ENCODE data around the gene ZNF823.
"Not testable (repeated sequence)": the region's sequence is repeated elsewhere in the genome, so short reads cannot be mapped to it uniquely, and the experiment has no call there.

The ZNF823 gene

DNA sequence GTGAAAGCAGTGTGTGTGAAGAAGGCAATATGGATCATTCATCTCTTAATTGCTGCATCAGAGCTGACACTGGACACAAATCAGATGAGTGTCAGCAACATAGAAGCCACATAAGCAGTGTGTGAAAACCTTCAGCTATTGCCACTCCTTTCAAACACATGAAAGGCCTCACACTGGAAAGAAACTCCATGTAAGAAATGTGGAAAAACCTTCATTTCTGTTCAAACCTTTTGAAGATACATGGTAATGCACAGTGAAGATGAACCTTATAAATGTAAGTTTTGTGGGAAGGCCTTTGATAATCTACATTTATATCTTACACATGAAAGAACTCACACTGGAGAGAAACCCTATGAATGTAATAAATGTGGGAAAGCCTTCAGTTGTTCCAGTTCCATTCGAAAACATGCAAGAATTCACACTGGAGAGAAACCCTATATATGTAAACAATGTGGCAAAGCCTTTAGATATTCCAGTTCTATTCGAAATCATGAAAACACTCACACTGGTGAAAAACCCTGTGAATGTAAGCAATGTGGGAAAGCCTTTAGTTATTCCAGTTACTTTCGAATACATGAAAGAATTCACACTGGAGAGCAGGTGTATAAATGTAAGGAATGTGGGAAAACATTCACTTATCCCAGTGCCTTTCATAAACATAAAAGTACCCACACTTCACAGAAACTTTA lies 53.6 kb downstream of the ZNF823 start:
- in situ Hi-C loops (cut with MboI; ENCODE audit: low sequenced_read_pairs, unreplicated experiment) = no loop called here
- no peak for DNase-seq (ENCODE audit: low spot score)
- TF ChIP-seq, protein P1, sequence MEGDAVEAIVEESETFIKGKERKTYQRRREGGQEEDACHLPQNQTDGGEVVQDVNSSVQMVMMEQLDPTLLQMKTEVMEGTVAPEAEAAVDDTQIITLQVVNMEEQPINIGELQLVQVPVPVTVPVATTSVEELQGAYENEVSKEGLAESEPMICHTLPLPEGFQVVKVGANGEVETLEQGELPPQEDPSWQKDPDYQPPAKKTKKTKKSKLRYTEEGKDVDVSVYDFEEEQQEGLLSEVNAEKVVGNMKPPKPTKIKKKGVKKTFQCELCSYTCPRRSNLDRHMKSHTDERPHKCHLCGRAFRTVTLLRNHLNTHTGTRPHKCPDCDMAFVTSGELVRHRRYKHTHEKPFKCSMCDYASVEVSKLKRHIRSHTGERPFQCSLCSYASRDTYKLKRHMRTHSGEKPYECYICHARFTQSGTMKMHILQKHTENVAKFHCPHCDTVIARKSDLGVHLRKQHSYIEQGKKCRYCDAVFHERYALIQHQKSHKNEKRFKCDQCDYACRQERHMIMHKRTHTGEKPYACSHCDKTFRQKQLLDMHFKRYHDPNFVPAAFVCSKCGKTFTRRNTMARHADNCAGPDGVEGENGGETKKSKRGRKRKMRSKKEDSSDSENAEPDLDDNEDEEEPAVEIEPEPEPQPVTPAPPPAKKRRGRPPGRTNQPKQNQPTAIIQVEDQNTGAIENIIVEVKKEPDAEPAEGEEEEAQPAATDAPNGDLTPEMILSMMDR (IDR thresholded peaks at IDR 0.05; ENCODE audit: borderline replicate concordance, control extremely low read depth, extremely low read depth, insufficient read depth, missing control alignments) = no peak

DNA sequence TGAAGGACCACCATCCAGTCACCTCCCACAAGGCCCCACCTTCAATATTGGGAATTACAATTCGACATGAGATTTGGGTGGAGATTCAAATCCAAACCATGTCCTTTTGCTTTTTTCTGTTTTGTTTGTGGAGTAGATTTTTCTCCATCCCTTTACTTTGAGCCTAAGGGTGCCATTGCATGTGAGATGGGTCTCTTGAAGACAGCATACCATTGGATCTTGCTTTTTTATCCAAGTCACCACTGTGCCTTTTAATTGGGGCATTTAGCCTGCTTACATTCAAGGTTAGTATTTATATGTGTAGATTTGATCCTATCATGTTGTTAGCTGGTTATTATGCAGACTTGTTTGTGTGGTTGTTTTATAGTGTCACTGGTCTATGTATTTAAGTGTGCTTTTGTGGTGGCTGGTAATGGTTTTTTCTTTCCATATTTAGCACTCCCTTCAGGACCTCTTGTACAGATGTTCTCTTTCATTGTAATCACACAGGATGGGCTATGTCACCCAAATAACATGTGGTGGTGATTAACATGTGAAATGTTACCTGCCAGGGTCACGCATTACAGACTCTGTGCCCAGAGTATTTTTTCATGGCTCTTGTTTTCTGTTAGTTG lies 58.0 kb downstream of the ZNF823 start:
- TF ChIP-seq, protein P1 (IDR thresholded peaks at IDR 0.05; ENCODE audit: borderline replicate concordance, control extremely low read depth, extremely low read depth, insufficient read depth, missing control alignments) = no peak
- DNase-seq (ENCODE audit: low spot score) = no peak
- in situ Hi-C loops (cut with MboI; ENCODE audit: low sequenced_read_pairs, unreplicated experiment) = no loop called here

DNA sequence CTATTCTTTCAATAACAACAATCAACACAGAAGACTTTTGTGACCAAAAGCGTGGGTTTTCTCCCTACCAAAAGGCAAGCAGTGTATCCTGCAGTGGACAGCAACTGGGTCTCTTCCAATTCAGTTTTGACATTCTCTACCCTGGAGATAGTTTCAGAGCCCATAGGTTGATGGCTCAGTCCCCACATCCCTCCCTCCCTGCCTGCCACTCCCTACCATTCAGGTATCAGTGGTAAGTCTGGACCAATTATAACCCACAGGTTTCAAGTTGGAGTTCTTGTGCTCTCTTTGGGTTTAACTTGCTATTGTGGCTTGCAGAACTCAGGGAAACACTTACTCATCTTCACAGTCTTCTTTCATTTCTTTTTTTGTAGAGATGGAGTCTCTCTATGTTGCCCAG lies 60.2 kb downstream of the ZNF823 start:
- in situ Hi-C loops (cut with MboI; ENCODE audit: low sequenced_read_pairs, unreplicated experiment) = no loop called here
- TF ChIP-seq, protein P1 (IDR thresholded peaks at IDR 0.05; ENCODE audit: borderline replicate concordance, control extremely low read depth, extremely low read depth, insufficient read depth, missing control alignments) = no peak
- no peak for DNase-seq (ENCODE audit: low spot score)

DNA sequence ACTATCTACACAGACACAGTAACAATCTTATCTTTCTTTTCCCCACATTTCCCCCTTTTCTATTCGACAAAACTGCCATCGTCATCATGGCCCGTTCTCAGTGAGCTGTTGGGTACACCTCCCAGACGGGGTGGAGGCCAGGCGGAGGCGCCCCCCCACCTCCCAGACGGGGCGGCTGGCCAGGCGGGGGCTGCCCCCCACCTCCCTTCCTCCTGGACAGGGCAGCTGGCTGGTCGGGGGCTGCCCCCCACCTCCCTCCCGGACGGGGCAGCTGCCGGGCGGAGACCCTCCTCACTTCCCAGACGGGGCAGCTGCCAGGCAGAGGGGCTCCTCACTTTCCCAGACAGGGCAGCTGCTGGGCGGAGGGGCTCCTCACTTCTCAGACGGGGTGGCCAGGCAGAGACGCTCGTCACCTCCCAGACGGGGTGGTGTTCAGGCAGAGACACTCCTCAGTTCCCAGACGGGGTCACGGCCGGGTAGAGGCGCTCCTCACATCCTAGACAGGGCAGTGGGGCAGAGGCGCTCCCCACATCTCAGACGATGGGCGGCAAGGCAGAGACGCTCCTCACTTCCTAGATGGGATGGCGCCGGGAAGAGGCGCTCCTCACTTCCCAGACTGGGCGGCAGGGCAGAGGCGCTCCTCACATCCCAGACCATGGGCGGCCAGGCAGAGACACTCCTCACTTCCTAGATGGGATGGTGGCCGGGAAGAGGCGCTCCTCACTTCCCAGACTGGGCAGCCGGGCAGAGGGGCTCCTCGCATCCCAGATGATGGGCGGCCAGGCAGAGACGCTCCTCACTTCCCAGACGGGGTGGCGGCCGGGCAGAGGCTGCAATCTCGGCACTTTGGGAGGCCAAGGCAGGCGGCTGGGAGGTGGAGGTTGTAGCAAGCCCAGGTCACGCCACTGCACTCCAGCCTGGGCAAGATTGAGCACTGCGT lies 61.8 kb downstream of the ZNF823 start:
- DNase-seq (ENCODE audit: low spot score); in situ Hi-C loops (cut with MboI; ENCODE audit: low sequenced_read_pairs, unreplicated experiment): not testable (repeated sequence)

DNA sequence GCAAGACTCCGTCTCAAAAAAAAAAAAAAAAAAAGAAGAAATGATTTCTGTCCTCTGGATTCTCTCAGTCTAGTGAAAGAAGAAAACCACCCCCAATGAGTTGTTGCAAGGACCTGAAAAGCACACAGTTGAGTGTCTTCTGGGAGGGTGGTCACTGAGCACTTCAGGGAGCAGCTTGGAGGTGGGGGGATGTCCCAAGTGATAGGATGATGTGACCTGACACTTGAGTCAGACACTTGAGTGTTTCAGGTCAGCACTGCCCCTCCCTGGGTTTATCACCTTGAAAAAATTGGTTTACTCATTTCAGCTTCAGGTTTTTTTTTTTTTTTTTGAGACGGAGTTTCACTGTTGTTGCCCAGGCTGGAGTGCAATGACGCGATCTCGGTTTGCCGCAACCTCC lies 63.2 kb downstream of the ZNF823 start:
- in situ Hi-C loops (cut with MboI; ENCODE audit: low sequenced_read_pairs, unreplicated experiment) = no loop called here
- TF ChIP-seq, protein P1 (IDR thresholded peaks at IDR 0.05; ENCODE audit: borderline replicate concordance, control extremely low read depth, extremely low read depth, insufficient read depth, missing control alignments) = no peak
- no peak for DNase-seq (ENCODE audit: low spot score)

DNA sequence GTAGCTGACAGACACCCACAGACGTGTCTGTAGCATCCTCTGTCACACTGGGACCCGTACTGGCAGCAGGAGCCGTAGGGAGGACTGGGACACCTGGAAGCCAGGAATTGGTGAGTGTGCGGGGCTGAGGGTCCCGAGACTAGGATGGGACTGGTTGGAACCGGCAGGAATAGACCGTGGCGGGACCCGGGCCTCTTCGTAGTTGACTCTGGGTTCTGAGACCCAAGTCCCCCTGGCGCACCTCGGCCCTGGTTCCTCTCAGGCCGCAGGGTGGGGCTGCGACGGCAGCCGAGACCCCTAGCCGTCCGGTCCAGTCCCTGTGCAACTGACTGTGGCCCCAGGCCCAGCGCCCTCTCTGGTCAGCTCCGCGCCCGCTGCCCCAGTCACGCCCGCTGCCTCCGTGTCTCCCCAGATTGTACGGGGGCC lies 64.7 kb downstream of the ZNF823 start:
- no peak for DNase-seq (ENCODE audit: low spot score)
- in situ Hi-C loops (cut with MboI; ENCODE audit: low sequenced_read_pairs, unreplicated experiment) = no loop called here
- TF ChIP-seq, protein P1 (IDR thresholded peaks at IDR 0.05; ENCODE audit: borderline replicate concordance, control extremely low read depth, extremely low read depth, insufficient read depth, missing control alignments) = no peak

Measured in GM13976 (cell line).